CD4-positive, alpha-beta T cell treated with Interleukin-15 for 1 hour (primary cell): ENCODE data around the gene IL1RAPL1.
"Not testable (repeated sequence)": the region's sequence is repeated elsewhere in the genome, so short reads cannot be mapped to it uniquely, and the experiment has no call there.

ENCODE experiments used
- DNase-seq: peaks from one replicate; pipeline ENCODE4 v3.0.0-alpha.2; 2020

Gene IL1RAPL1

DNA sequence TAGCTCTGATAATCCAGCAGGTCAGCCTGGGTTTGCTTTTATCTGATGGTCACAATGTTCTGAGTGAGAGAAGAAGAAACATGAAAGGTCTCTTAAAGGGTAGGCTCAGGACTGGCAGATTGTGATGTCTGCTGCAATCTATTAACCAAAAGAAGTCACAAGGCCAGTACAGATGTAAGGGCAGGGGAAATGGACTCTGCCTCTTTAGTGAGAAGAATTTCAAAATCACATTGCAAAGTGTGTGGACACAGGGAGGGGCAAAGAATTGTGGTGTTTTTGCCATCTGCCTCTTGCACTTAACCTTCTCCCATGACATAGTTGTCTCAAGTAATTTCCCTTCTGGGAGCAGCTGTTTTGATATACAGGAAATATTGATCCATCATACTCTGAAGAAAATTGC is 40.9 kb downstream of the IL1RAPL1 start:
- no peak for DNase-seq

DNA sequence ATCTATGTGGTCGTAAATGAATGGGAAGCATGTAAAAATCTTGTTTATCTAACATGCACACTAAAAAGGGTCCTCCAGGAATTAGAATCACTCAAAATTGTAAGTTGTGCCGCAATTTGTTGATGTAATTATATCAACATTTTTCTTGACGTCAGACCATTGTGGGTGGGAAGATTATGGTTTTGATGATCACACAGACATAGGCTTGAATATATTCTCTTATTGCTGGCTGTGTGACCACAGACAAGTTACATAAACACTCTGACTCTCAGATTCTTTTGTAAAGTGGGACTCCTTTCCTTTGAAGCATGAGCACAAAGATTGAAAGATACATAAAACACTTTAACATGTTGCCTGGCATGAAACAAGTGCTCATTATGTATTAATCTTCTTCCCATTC is 51.5 kb downstream of the IL1RAPL1 start:
- DNase-seq, result no peak

DNA sequence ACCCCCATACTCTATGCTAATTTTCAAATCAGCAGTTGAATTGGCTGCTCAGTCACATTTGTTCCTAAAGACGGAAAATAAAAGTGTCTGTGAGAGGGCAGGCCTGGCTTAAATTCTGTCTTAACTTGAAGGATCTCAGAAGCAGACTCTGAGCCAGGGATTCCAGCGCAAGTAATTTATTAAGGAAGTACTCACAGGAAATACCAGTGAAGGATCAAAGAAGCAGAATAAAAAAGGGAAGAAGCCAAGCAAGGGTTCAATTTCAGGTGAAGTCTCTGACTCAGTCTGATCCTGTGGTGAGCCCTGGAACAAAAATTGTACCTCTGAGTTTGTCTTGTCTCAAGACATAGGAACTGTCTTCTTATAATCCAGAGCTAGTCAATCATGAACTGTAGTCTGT is 52.2 kb downstream of the IL1RAPL1 start:
- DNase-seq, result no peak

DNA sequence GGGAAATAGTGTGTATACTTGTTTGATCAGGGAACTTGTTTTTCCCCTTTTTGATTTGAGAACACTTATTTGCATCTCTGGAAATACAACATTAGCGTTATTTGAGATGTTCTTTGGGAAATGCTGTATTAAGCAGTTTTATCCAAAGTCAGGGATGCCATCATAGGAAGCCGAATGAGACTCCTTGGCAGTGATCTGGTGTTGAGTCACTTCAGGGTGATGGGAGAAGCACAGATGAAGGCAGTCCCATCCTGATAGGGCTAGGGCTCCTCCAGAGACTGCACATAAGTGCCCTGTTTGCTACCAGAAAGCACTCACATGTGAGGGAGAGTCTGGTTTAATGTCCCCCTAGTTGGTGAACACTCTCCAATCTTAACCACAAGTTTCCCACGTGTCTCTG is 62.3 kb downstream of the IL1RAPL1 start:
- DNase-seq, result no peak

DNA sequence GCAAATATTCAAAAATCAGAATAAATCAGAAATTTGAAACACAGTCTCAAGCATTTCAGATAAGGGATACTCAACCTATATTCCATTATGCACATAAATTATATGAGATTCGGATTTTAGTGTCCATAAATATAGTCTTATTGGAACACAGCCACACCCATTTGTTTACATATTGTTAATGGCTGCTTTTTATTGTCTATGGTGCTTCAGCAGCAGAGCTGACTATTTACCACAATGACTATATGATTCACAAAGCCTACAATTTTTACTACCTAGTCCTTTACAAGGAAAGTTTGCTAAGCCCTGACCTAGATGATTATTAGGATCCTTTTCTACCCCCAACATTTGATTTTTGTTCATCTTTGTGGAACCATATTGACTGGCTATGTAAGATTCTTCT is 63.9 kb downstream of the IL1RAPL1 start:
- no peak for DNase-seq

GRCh38 chrX:28659269-28659668 is 72.0 kb downstream of the IL1RAPL1 start:
- no peak for DNase-seq

- DNase-seq, result no peak
These were observed 78.5 kb downstream of the IL1RAPL1 start for GRCh38 chrX:28665778-28666177.

DNA sequence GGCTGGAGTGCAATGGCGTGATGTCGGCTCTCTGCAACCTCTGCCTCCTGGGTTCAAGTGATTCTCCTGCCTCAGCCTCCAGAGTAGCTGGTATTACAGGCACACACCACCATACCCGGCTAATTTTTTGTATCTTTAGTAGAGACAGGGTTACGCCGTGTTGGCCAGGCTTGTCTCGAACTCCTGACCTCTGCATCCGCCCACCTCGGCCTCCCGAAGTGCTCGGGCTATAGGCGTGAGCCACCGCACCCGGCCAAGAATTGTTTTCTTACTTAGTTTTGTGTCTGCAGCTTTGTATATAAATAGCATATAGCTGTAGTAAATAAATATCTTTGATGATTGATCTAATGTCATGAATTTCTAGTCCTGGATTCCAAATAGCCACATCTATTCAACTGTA is 81.1 kb downstream of the IL1RAPL1 start:
- DNase-seq, result no peak

DNA sequence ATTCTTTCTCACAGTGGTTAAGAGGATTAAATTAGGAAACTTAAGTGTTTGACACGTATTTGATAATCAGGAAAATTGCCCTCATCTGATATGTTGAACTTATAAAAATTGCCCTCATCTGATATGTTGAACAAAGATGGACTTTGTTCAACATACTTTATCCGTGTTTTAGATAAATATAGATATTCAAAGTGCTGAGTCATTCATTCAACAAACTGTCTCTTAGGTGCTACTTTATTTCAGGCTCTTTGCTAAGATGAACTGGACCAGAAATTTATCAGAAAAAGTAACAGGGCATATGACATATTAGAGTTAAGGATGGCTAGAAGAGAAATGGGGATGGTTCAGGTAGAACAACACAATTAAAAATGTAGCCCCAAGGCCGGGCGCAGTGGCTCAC is 81.7 kb downstream of the IL1RAPL1 start:
- DNase-seq, result no peak

DNA sequence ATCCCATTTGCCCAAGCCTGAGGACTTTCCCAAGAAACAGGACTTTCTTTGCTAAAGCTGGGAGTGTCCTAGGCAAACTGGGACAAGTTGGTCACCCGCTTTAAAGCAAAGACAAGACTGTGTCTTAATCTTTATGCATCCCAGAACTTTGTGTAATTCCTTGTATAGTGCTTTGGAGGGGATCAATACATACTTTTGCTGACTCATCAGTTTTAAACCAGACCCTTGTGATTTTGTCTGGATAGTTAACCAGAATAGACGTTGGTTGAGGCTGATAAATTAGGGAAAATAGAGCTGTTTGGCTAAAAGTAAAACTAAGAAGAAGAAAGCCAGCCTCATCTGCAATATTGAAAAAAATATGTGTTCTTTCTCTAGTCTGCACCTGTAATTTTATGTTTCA is 82.8 kb downstream of the IL1RAPL1 start:
- DNase-seq, result no peak

- no peak for DNase-seq
These were observed 87.9 kb downstream of the IL1RAPL1 start for GRCh38 chrX:28675173-28675572.

DNA sequence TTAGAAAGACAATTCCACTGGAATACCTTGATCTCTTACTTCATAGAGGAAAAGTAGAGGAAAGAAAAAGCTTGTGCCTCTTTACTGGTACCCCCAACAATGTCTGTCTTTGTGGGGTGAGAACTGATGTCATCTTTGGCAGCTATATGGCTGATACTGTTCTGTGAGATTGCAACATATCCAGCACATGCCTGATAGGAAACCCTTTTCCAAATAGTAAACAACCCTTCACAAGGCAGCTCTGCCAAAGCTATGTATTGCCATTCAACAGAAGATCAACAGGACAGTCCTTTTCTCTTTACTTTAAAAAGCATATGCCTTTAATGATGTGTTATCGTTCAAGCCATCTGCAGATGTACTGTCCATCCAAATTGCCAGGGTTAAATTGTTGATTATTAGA is 105.9 kb downstream of the IL1RAPL1 start:
- DNase-seq, result no peak

DNA sequence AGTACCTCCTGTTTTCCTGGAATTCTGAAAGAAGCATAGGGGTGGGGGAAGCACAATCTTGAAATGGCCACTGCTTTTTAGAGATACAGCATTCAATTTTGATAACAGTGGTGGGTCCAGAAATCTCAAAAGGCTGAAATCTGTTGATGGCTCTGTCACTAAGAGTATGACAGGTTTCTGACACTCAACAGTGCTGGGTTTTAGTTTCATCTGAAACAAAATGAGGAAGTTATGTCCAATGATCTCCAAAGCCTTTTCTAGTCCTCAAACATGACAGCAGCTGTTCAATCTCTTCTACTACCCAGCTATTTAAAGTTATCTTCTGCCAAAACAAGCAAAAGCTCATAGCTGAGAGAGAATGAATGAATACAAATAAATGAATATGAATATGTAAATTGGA is 110.5 kb downstream of the IL1RAPL1 start:
- no peak for DNase-seq

DNA sequence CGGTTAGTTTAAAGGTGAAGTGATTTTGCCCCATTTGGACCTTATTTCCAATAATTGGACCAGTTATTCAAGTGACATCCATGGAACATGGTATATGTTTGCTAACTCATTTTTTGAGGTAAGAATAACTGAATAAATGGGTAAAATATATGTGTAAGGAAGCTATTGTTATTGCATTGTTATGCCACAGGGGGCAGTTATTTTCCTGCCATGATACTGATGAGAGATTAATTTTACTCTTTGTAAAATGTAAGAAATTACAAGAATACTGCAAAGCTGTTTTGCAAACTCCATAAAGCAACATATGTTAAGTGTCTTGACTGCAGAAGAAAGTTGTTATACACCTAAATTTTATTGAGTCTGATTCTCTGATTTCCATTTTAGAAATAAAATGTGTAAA is 114.0 kb downstream of the IL1RAPL1 start:
- no peak for DNase-seq

DNA sequence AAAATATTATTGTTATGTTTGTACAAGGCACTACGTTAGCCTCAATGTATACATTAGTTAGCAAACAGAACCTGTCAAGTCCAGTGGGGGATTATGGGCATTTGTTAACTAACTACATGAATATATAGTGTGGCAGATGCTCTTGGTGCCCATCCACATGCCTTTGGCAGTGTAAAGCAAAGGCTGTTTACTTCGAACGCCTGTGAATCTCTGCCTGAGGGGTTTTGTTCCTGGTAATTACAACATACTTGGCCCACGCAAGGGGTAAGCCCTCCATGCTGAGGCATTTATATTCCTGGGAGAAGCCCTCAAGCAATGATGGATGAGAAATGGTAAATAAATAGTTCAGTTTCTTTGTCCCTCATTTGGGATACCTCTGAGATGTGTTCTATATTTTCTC is 119.7 kb downstream of the IL1RAPL1 start:
- DNase-seq, result no peak

DNA sequence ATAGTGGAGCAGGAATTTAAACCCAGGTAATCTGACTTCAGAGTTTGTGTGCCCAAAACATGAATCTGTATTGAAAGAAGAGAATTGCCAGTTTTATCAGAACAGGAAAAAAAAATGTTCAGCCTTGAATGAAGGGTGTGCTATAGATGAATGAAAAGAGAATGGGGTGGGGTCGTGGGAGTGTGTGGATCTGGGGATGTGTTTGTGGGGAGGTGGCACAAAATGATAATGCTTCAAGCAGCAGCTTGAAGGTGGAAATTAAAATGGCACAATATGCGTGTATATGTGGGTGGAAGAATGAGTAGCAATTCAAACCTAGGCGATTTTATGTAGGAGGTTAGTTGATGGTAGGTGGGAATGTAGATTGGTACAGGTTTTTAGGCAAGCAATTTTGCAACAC is 122.2 kb downstream of the IL1RAPL1 start:
- no peak for DNase-seq

GRCh38 chrX:28717864-28718263 is 130.6 kb downstream of the IL1RAPL1 start:
- no peak for DNase-seq

- DNase-seq, result no peak
These were observed 131.2 kb downstream of the IL1RAPL1 start for GRCh38 chrX:28718450-28718849.

- DNase-seq, result no peak
These were observed 132.4 kb downstream of the IL1RAPL1 start for GRCh38 chrX:28719620-28720019.

DNA sequence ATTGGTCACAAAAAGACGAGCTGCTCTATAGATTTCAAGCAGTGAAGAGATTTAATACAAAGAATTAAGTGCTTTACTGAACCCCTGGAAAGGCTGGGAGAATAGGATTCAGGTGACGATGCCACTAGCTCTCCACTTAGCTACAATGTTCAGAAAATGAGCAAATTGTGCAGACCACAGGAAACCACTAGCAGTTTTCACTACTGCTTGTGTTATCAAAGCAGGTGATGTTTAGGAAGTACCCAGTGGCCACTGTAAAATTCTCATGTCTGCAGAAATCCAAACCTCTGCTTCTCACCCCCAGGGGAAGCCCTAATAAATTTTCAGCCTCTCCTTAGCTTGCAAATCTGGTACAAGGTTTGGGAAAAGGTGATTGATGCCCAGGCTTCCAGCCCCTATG is 165.1 kb downstream of the IL1RAPL1 start:
- no peak for DNase-seq

DNA sequence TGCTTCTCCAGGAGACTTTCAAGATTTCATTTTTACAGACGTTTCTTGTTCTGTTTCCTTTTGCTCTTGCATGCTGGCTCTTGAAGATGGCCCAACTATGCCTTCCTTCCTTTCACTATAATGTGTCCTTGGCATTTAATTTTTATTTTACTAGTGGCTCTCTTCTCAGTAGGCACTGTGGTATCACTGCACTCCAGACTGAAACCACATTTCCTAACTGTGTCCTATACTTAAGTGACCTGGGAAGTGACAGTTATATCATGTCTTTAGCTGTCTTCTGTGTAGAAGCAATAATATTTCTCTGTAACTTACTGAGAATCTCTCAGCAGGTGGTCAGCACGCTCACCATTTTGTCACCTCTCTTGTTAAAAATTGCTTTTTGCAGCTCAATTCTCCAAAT is 168.9 kb downstream of the IL1RAPL1 start:
- DNase-seq, result no peak

DNA sequence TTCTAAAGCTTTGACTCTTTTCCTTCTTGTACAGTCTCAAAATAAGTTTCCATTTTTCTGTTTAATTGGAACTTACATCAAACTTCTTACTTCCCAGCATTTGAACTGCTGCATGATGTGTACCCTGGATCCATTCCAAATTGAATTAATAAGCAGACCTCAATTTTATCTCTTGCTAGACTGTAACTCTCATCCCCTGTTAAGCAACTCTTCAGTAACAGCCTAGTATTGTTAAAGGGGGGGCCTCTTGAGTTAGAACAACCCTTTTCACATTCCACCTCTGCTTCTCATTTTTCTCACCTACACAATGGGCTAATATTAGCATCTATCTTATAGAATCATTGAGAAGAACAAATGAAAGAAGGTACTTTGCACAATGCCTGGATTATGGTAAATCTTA is 169.4 kb downstream of the IL1RAPL1 start:
- no peak for DNase-seq

DNA sequence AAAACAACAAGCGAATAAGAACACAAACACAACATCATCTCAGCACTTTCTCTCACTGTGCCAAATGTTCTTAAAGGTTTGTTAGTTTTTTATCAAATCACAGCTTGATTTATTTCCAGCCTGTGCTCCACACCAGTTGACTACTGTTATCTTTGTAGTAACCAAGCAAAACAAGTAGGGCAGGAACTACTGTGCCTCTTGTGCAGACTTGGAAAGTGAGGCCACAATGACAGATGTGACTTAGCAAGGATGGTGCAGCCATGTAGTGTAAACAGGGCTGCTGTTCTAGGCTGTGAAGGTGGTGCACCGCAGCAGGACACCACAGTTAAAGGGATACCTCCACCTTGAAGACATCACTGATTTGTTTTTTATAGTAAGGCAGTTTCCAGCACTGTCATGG is 170.0 kb downstream of the IL1RAPL1 start:
- DNase-seq, result no peak

- not testable (repeated sequence) for DNase-seq
These were observed 179.3 kb downstream of the IL1RAPL1 start for GRCh38 chrX:28766561-28766960.

- DNase-seq, result no peak
These were observed 186.6 kb downstream of the IL1RAPL1 start for GRCh38 chrX:28773807-28774206.

DNA sequence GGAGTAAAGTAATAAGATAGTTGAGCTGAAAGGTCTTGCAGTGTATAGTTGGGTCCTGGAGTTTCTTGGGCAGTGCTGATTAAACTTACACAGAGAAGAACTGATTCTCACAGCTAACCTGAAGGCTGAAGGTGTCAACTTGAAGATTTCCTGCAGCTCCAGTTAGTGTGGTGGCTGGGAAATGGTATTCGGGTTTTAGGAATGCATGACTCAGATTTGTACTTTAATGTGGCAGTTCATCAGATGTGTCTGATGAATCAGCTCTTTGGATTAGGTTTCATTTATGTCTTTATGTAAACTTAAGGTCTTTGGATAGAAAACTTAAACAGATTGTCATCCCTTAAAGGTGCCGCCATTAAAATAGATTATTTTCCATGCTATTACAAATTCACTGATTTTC is 200.0 kb downstream of the IL1RAPL1 start:
- DNase-seq, result no peak
